TTC549 (cell line): Measurements from ENCODE around the gene EP400.
"Not testable (repeated sequence)": the region's sequence is repeated elsewhere in the genome, so short reads cannot be mapped to it uniquely, and the experiment has no call there.

Source experiments
- FAIRE-seq: peaks from 2 replicates; lab custom pipeline; 2012; peaks lifted over from hg19 to GRCh38; lab: Jason Lieb, UNC

Gene EP400

DNA sequence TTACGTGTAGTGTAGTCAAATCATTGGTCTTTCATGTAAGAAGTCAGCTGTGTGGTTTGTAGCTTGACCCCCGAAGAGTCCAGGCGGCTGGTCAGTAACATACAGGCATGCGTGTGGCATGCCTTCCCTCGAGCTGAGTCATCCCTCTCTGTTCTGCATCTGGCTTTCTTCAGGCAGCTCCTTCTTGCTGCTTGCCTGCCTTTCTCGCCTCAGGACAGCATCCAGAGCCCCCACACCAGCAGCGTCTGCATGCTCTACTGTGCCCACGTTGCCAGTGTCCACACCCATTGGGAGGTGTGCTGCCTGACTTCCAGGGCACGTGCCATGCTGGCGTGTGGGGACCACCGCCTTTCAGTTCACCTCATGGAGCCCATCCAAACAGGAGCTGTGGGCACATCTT is 96.8 kb downstream of the EP400 start:
- no peak for FAIRE-seq

- not testable (repeated sequence) for FAIRE-seq
Observed at GRCh38 chr12:132047630-132048029, 97.9 kb downstream of the EP400 start.

DNA sequence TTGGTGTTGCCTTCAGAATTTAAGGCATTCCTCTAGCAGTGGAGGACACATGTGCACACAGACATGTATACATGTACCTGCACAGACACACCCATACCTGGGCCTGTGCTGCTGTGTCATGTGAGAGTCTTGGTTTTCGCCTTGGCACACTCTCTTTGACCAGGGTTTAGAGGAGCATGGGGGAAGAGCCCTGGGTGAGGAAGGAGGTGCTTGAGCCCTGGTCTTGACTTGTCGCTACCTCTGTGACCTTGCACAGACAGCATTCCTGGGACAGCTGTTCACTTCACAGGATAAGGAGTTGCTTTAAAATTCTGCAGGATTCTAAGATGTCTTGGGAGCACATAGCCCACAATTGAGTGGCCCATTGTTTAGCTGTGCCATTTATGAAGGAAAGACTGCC is 99.7 kb downstream of the EP400 start:
- FAIRE-seq, result no peak

- FAIRE-seq, result no peak
Observed at GRCh38 chr12:132049876-132050275, 100.1 kb downstream of the EP400 start.

DNA sequence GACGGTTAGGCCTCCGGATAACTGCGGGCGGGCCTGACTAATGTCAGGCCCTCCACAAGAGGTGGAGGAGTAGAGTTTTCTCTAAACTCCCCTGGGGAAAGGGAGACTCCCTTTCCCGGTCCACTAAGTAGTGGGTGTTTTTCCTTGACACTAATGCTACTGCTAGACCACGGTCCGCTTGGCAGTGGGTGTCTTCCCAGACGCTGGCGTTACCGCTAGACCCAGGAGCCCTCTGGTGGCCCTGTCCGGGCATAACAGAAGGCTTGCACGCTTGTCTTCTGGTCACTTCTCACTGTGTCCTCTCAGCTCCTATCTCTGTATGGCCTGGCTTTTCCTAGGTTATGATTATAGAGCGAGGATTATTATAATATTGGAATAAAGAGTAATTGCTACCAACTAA is 102.0 kb downstream of the EP400 start:
- not testable (repeated sequence) for FAIRE-seq

DNA sequence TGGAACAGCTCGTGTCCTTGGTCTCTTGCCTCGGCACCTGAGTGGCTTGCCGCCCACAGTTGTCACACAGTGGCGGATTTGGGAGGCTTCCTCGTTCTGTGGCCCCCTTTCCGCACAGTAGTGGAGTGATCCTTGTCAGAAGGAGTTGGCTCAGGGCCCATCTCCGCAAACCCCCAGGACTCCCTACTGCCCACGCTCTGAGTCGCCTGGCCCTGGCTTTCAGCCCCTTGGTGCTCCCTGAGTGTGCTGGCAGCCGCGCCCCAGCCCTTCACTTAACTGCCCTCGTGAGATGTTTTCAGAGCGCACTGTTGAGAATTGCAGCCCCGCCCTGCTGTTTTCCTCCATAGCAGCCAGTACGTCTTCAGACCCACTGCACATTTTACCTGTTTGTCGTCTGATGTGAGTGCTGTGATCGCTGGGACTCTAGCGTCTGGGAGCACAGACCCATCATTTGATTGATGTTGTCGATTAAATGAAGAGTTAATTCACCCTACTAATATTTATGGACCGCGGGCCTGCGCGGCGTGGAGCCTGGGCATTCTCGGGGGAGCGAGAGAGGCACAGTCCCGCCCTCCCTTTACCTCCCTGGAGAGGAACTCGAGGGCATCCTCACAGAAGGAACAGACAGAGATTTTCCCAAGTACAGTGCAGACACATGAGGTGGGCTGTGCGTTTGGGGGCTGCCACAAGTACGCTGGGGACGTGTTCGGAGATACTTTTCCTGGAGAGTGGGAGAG is 102.6 kb downstream of the EP400 start:
- no peak for FAIRE-seq

DNA sequence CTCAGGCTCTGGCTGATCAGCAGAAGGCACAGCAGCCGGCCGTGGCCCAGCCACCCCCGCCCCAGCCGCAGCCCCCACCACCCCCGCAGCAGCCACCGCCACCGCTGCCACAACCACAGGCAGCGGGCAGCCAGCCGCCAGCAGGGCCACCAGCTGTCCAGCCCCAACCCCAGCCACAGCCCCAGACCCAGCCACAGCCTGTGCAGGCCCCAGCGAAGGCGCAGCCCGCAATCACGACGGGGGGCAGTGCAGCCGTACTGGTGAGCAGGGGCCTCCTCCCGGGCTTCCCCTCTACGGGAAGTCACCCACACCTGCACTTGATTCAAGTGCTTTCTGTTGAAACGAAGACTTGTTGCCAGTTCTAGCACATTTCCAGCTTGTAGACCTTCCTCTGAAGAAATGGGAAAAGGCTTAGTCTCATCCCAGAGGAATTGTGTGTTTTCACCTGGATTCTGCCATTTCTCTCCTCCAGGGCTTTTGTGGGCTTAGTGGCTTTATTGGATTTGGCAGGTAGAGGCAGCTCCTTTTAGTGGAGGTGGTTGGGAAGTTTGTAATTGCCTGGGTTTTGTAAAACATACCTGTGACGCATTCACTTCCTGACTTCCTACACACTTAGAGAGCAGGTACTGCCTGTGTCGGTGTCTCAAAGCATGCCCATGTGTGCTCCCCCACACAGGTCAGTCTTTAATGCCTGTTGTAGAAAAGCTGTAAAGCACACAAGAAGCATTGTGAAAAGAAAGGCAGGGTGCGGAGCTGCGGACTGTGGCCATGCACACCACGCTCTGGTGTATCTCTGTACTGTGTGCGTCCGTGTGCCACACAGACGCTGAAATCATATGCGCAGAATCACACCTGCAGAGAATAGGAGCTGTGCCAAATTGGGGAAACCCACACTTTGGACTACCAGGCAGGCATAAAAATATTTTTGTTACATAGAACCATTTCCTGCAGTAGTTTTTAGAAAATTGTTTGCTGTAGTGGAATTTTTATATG is 103.9 kb downstream of the EP400 start:
- FAIRE-seq, result no peak

- FAIRE-seq, result no peak
Observed at GRCh38 chr12:132054983-132055382, 105.2 kb downstream of the EP400 start.

- no peak for FAIRE-seq
Observed at GRCh38 chr12:132055535-132056096, 105.9 kb downstream of the EP400 start.

DNA sequence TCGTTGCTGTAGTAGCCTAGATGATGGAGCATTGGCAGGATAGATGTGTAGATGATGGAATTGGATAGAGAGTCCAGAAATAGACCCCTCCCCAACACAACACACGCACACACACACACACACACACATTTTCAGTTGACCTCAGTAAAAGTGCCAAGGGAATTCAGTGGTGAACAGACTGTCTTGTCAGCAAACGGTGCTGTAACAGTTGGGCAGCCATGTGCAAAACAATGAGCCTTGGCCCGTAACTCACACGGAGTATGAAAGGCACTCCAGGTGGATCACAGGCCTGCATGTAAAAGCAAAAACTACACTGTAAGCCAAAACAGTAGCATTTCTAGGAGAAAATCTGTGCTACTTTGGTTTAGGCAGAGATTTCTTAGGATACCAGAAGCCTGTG is 106.6 kb downstream of the EP400 start:
- no peak for FAIRE-seq

- FAIRE-seq, result no peak
Observed at GRCh38 chr12:132056951-132057350, 107.2 kb downstream of the EP400 start.

DNA sequence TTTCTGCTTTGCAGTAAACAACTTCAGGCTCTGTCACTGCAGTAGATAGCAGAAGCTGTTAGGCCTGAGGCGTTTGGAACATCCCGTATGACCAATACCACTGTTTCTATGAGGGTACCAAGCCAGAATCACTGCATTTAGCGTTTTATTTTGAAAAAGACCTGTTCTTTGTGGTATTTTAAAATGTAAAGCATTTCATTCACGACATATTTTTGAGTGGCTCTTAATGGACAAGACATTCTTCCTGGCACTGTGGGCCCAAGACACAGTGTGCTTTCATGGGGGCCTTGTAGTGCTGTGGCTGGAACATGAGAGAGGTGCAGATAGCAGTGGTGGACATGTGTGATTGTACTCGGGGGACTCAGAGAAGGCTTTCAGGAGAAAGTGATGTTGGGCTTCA is 107.9 kb downstream of the EP400 start:
- FAIRE-seq, result no peak

DNA sequence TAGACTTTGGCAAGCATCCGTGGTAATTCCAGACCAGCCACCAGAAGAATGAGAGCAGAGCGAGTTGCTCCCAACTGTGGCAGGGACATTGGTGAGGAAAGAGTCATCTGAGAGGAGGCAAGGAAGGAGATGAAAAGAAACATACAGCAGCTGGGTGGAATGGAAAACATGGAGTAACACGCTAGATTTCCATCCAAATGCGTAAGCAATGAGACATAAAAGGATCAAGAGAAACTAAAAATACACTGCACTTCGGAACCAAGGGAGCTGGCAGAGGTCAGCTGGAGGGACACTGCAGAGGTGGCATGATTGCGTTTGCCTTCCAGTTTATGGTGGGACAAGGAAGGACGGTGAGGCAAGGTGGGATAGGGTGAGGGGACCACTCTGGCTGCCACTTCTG is 111.5 kb downstream of the EP400 start:
- no peak for FAIRE-seq

GRCh38 chr12:132061641-132062430 is 112.1 kb downstream of the EP400 start:
- no peak for FAIRE-seq

DNA sequence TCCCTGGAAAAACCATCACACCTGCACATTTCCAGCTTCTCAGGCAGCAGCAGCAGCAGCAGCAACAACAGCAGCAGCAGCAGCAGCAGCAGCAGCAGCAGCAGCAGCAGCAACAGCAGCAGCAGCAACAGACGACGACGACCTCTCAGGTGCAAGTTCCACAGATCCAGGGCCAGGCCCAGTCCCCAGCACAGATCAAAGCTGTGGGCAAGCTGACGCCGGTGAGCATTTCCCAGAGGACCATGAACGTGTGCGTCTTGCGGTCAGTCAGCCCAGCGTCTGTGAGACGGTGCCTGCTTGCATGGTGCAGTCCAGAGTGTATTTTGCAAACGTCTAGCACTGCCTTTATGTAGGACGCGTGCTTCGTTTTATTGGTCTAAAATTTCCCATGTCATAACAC is 112.7 kb downstream of the EP400 start:
- no peak for FAIRE-seq

DNA sequence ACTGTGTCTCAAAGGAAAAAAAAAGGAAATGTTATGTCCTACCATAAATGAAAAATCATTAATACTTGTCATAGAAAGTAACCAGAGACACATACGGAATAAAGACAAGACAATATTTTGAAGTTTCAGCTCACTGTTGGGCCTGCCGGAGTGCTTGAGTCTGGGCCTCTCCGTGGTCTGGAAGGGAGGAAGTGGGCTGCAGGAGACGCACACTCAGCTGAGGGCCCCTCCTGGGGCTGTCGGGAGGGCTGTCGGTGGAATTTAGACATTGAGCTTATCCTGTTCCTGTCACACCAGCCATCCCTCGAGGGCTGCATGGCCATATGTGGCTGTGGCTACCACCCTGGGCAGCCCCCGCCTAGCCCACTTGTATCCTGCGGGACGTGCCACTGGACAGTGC is 113.7 kb downstream of the EP400 start:
- no peak for FAIRE-seq

DNA sequence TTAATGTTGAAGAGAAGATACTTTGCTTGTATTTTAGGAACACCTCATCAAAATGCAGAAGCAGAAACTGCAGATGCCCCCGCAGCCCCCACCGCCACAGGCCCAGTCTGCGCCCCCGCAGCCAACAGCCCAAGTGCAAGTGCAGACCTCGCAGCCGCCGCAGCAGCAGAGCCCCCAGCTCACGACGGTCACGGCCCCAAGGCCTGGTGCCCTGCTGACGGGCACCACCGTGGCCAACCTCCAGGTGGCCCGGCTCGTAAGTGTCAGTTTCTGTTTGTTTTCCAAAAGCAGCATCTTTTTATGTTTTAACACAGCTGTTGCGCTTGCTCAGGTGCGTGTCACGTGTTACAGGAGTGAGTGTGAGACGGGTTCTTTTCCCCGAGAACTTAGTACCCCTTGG is 114.9 kb downstream of the EP400 start:
- FAIRE-seq, result no peak

DNA sequence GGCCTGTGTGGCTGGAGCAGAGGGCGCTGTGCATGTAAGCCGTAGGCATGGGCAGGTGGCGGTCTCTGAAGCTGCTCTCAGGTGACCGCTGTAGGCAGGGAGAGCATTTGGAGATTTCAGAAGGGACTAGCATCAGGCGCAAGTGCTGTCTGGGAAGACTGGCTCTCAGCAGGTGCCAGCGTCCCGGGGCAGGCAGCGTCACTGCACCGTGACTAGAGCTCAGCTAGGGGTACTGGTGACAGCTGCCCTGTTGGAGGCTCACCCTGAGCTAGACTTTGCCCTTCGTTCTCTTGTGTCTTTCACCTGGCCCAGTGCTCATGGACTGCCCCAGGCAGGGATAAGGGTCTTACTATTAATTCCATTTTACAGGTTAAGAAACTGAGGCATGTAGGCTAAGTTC is 115.5 kb downstream of the EP400 start:
- FAIRE-seq, result no peak

DNA sequence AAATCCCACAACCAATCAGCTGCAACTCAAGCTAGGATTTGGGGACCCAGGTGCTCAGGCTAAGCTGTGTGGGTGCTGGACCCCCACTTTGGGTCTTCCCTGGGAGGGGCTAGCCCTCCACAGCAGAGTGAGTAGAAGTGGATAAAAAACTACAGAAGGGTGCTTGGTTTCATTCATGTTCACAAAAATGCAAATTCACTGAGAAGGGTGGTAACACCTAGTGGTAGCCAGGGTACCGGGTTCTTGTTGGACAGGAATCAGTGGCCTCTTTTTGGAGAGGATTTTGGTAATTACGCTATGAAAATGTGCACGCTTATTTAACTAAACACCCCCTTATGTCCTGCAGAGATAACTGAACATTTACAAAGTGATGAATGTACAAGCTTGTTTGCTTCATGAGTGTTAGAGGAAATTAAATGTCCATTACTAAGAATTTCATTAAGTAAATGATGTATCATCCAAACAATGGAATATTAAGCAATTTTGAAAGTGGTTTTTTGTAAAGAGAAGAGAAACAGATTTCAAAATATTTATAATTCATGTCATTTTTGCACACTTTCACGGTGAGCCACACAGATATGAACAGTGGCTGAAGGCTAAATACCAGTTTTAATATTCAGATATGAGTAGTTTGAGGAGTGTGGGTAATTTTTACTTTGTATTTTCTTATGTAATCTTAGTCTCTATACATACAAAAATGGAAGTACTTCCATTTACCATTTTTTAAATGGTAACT is 116.0 kb downstream of the EP400 start:
- no peak for FAIRE-seq

DNA sequence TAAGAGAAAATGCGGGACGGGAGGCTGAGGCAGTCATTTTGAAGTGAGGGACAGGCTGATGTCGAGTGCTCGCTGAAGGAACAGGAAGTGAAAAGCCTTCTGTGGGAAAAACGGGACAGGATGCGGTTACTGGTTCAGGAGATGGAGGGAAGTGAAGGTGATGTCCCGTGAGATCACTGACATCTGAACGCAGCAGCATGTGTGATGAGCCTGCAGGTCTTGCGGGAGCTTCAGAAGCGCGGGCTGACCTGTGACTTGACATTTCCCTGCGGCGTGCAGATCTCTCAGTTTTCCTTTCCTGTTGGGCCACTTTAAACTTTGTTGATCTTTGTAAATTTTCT is 116.6 kb downstream of the EP400 start:
- no peak for FAIRE-seq

DNA sequence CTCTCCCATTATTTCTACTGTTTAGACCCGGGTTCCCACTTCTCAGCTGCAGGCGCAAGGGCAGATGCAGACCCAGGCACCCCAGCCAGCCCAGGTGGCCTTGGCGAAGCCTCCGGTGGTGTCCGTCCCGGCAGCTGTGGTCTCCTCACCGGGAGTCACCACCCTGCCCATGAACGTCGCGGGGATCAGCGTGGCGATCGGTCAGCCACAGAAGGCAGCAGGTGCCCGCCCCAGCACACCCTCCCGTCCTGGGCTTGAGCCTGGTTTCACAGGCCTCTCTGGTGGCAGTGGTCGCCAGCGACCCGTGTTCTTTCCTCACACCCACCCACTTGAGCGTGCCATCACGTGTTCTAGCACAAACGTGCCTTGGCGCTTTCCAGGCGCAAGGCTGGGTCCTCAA is 117.0 kb downstream of the EP400 start:
- no peak for FAIRE-seq

DNA sequence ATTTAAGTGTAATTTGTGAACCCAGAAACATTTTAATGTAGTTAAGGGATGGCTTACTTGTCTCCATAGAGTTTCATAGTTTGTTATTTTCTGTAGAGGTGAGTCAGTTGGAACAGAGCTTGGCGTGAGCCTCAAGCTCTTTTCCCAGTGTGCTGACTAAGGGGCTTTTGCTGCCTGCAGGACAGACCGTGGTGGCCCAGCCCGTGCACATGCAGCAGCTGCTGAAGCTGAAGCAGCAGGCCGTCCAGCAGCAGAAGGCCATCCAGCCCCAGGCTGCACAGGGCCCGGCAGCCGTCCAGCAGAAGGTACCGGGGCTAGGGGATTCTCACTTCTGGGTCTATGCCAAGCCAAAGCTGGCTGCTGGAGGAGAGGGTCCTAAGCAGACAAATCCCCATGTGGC is 117.4 kb downstream of the EP400 start:
- FAIRE-seq, result no peak
